Measurements from ENCODE around the gene GAL3ST2. TPM values are rescaled to one million over a fixed set of nuclear protein-coding genes. Genes with fewer than 3 reads are reported as not detected.

The GAL3ST2 gene
- total and polyA plus RNA-seq, 2 of the 8 experiments (the other 6 are each of a cell fraction or from before 2014, with no cell fraction given), result not detected

- FAIRE-seq, result no peak
- POLR2A ChIA-PET (ENCODE audit: partially characterized antibody), result interaction anchor here (1.7 kb wide), 1 partner anchor 11 kb away, joined by 8 read pairs; no protein-coding TSS in a partner anchor
- no peak overlapping the region for H2BK12ac ChIP-seq (ENCODE audit: low read depth, low read length)
- TF ChIP-seq KDM4A (IDR thresholded peaks at IDR 0.05; ENCODE audit: low read depth, low read length, severe bottlenecking) (no peak), SIN3A (conservative IDR thresholded peaks at IDR 0.05 in 1 of 2, IDR thresholded peaks at IDR 0.05 in 1 of 2; ENCODE audit: low read depth in 1 of 2, low read length in 2 of 2) (no peak), RBBP5 (IDR thresholded peaks at IDR 0.05; ENCODE audit: borderline replicate concordance, low read depth, low read length) (no peak), TAF1 (IDR thresholded peaks at IDR 0.05; ENCODE audit: low read depth, low read length) (no peak), YY1 (IDR thresholded peaks at IDR 0.05; ENCODE audit: low read depth, low read length) (no peak), TAF7 (optimal IDR thresholded peaks at IDR 0.05; ENCODE audit: borderline replicate concordance, low read depth, low read length) (no peak), CREB1 (IDR thresholded peaks at IDR 0.05) (no peak), NANOG (IDR thresholded peaks at IDR 0.05; ENCODE audit: insufficient read depth, low read depth, low read length, poor library complexity, severe bottlenecking) (no peak), POLR2A (IDR thresholded peaks at IDR 0.05; ENCODE audit: control extremely low read depth in 1 of 2, low read depth in 2 of 2, low read length in 2 of 2) (no peak), ASH2L (IDR thresholded peaks at IDR 0.05; ENCODE audit: low read length) (no peak), BCL11A (IDR thresholded peaks at IDR 0.05; ENCODE audit: low read depth in 2 of 2, low read length in 2 of 2) (no peak), SP4 (IDR thresholded peaks at IDR 0.05; ENCODE audit: low read length) (no peak), TBP (IDR thresholded peaks at IDR 0.05; ENCODE audit: low read depth, low read length) (no peak), SP2 (IDR thresholded peaks at IDR 0.05; ENCODE audit: low read length) (no peak)
- TF ChIP-seq, protein P1, sequence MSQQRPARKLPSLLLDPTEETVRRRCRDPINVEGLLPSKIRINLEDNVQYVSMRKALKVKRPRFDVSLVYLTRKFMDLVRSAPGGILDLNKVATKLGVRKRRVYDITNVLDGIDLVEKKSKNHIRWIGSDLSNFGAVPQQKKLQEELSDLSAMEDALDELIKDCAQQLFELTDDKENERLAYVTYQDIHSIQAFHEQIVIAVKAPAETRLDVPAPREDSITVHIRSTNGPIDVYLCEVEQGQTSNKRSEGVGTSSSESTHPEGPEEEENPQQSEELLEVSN (IDR thresholded peaks at IDR 0.05), result no peak
These were observed 35.6 kb upstream of the GAL3ST2 start for GRCh38 chr2:241741016-241741415.

More at GRCh38 chr2:241741016-241741415, 35.6 kb upstream of the GAL3ST2 start:
- no peak overlapping the region for H3K14ac ChIP-seq (ENCODE audit: insufficient read length)
- no peak overlapping the region; the same call in 1 of the 2 replicates for H4K8ac ChIP-seq (ENCODE audit: extremely low read depth, insufficient read depth, low read length)
- no peak overlapping the region for H3K4me3 ChIP-seq (ENCODE audit: extremely low read depth in 1 of 4, insufficient read depth in 2 of 4, low read depth in 3 of 4, low read length in 4 of 4)
- H2BK15ac ChIP-seq (ENCODE audit: low read length), result no peak overlapping the region
- peaks cover 0 to 1% of the 10 kb centered on the region in 2 experiments for H4K20me1 ChIP-seq (replicated peaks in 1 of 2; ENCODE audit: control insufficient read depth in 1 of 2, insufficient read depth in 2 of 2, low read length in 2 of 2)
- H3K79me2 ChIP-seq (ENCODE audit: control insufficient read depth in 1 of 2, insufficient read depth in 2 of 2, low read length in 2 of 2), result no peaks in the 10 kb centered on the region
- H3K4me2 ChIP-seq (ENCODE audit: insufficient read depth in 1 of 2, low read depth in 2 of 2, low read length in 2 of 2), result no peak overlapping the region
- H2AFZ ChIP-seq (ENCODE audit: low read length), result no peak overlapping the region
- no peaks in the 10 kb centered on the region for H3K9me3 ChIP-seq (ENCODE audit: insufficient read depth in 2 of 2, low read depth in 1 of 2, low read length in 1 of 2)
- H4K5ac ChIP-seq (ENCODE audit: insufficient read length, low read depth, low read length), result no peak overlapping the region
- H3K56ac ChIP-seq (replicated peaks; ENCODE audit: insufficient read length, low read depth, low read length), result no peak overlapping the region
- H2AK5ac ChIP-seq (ENCODE audit: low read depth, low read length), result no peak overlapping the region
- no peak overlapping the region for H2BK5ac ChIP-seq (ENCODE audit: low read depth, low read length)
- H3K27ac ChIP-seq (ENCODE audit: low read depth, low read length), result no peak overlapping the region
- no peak overlapping the region for H2BK20ac ChIP-seq (ENCODE audit: low read length)
- no peak overlapping the region for H3K4ac ChIP-seq (replicated peaks; ENCODE audit: insufficient read length, low read depth, low read length)
- no peaks in the 10 kb centered on the region for H3K27me3 ChIP-seq (replicated peaks in 1 of 4; ENCODE audit: control insufficient read depth in 3 of 4, extremely low read depth in 1 of 4, insufficient read depth in 3 of 4, low read length in 3 of 4)
- no peak overlapping the region for H2BK120ac ChIP-seq (replicated peaks; ENCODE audit: low read depth, low read length)
- no peaks in the 10 kb centered on the region for H3K4me1 ChIP-seq (replicated peaks in 1 of 4; ENCODE audit: control insufficient read depth in 3 of 4, insufficient read depth in 4 of 4, low read length in 3 of 4)
- no peaks in the 10 kb centered on the region for H3K23me2 ChIP-seq (ENCODE audit: low read depth, low read length)
- H3K79me1 ChIP-seq (ENCODE audit: low read depth, low read length), result no peaks in the 10 kb centered on the region; the same call in 1 of the 2 replicates
- H3K36me3 ChIP-seq (ENCODE audit: control insufficient read depth in 2 of 4, insufficient read depth in 4 of 4, low read length in 3 of 4), result peaks cover 0 to 4% (median 0%) of the 10 kb centered on the region in 4 experiments; a peak in 2 of 8 replicates
- 95% methylated on average over 10 of the region's 10 CpGs; no CpG with 5 or more reads in 1 of the 2 experiments for WGBS, 2 experiments (ENCODE audit: extremely low coverage in 1 of 2, insufficient coverage in 1 of 2, insufficient read length in 1 of 2, insufficient replicate concordance in 2 of 2, low coverage in 1 of 2, low lambda C conversion rate in 2 of 2, missing lambda C conversion rate in 1 of 2)
- DNase-seq (ENCODE audit: low read depth in 1 of 2, low spot score in 2 of 2), result no peak
- H3K9ac ChIP-seq (replicated peaks in 1 of 4; ENCODE audit: extremely low read depth in 1 of 4, low read depth in 3 of 4, low read length in 3 of 4), result no peak overlapping the region; a peak in 1 of 7 replicates
- H3K18ac ChIP-seq (ENCODE audit: extremely low read depth, low read length), result no peak overlapping the region
- CTCF ChIA-PET (ENCODE audit: partially characterized antibody), result interaction anchor here (1.5 to 2.0 kb wide), 3 partner anchors 32 to 137 kb away, joined by 3 to 6 read pairs (median 5); no protein-coding TSS in a partner anchor
- H4K91ac ChIP-seq (replicated peaks; ENCODE audit: insufficient read length, low read length), result no peak overlapping the region
- H3K23ac ChIP-seq (ENCODE audit: insufficient read length), result no peak overlapping the region

All from H1 (cell line).